Transverse colon (tissue), 4 donors: ENCODE data around the gene OR52E8.

Experiments used
- CTCF ChIP-seq, 5 experiments: fragments of 200-600 bp in 3 of 5; fragments of 450-650 bp in 2 of 5; sonication (generic) in 3 of 5; IDR thresholded peaks; 1 replicate in 2 of 5; 2 replicates in 3 of 5; pipeline ENCODE4 v1.5.1; 2016 to 2017; ENCODE audit warnings: antibody characterized with exemption in 5 of 5, inconsistent platforms in 3 of 5, mild to moderate bottlenecking in 2 of 5, moderate library complexity in 1 of 5
- EP300 ChIP-seq: sonication (generic); formaldehyde crosslinking; IDR thresholded peaks from one replicate; pipeline ENCODE4 v1.6.1; 2017; ENCODE audit warnings: antibody characterized with exemption, low read depth
- POLR2A ChIP-seq: fragments of 450-650 bp; IDR thresholded peaks from one replicate; pipeline ENCODE4 v1.6.1; 2016; ENCODE audit warnings: antibody characterized with exemption, mild to moderate bottlenecking, moderate library complexity
- POLR2AphosphoS5 ChIP-seq, 3 donors: sonication (generic); formaldehyde crosslinking; IDR thresholded peaks; one replicate each; pipeline ENCODE4 v1.6.1; 2016; ENCODE audit warnings: antibody characterized with exemption in 3 of 3

DNA sequence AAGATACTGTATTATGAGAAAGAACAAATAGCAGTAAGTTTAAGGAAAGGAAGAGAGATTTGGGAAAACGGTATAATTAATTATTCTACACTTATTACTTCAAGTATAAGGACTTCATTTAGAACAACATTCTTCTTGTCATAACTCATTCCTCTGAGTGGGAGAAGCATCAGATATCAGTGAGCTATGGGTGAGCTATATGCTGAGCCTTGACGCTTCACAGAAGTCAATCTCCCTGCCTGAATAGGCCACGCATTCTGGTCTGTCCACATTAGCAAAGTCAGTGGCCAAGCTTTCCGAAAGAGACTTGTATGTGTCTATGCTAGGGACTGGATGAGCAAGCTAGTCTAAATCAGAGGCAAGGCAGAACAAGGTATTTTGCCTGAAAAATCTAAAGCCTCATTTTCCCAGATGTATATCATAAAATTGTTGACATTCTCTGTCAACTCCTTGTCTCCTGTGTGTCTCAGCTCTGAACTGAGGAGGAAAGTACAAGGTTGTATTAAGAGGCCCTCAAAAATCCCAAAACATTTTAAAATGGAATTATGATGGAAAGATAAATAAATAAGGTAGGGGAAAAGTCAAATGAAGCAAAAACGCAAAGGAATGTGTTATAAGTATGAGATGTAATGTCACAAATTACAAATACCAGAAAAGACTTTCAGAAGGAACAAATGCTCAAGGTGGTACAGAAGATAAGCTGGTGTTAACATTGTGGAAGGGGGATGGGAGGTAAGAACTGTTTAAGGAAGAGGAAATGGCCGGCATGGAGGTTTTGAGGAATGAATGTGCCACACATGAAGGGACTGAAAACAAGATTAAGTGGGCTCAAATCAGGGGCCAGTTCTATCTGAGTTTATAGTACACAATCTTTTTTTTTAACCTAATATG is 47.3 kb downstream of the OR52E8 start:
- TF ChIP-seq POLR2A: no peak
- TF ChIP-seq POLR2AphosphoS5 (IDR thresholded peaks at IDR 0.05): no peak
- TF ChIP-seq CTCF (IDR thresholded peaks at IDR 0.05): no peak
- TF ChIP-seq EP300: no peak
